ENCODE measurements around the gene SPATA46. TPM values are rescaled to one million over a fixed set of nuclear protein-coding genes. Genes with fewer than 3 reads are reported as not detected.

Gene SPATA46
- total RNA-seq, 2 experiments from 2014 or later: not detected

GRCh38 chr1:162405800-162406199, 29.1 kb upstream of the SPATA46 start:
- intact Hi-C loops (cut with micrococcal nuclease; ENCODE audit: unreplicated experiment): no loop called here
- CTCF ChIA-PET (ENCODE audit: unreplicated experiment): no interaction called here
- Histone ChIP-seq H3K9me2 (ENCODE audit: insufficient read depth, low read length) (no peaks in the 10 kb centered on the region), H3K79me2 (ENCODE audit: insufficient read depth, low read depth, low read length) (no peaks in the 10 kb centered on the region), H3K4me1 (ENCODE audit: insufficient read depth, low read length, poor library complexity, severe bottlenecking) (no peaks in the 10 kb centered on the region), H3K36me3 (ENCODE audit: insufficient read depth, low read length) (no peaks in the 10 kb centered on the region), H3K27ac (ENCODE audit: low read depth, low read length, poor library complexity, severe bottlenecking) (no peak overlapping the region), H2AFZ (ENCODE audit: low read length) (no peak overlapping the region), H4K20me1 (ENCODE audit: insufficient read depth, low read length) (no peaks in the 10 kb centered on the region), H3K4me2 (ENCODE audit: low read length) (no peak overlapping the region), H3K4me3 (ENCODE audit: low read depth, low read length, poor library complexity, severe bottlenecking) (no peak overlapping the region), H3K9me3 (ENCODE audit: low read length) (no peaks in the 10 kb centered on the region)
- BruUV-seq (replicated peaks): no TSS peak
- TF ChIP-seq EZH2phosphoT487 (IDR thresholded peaks at IDR 0.05; ENCODE audit: borderline replicate concordance, low read depth, low read length): no peak
- TF ChIP-seq CTCF (conservative IDR thresholded peaks at IDR 0.05; ENCODE audit: low read length): no peak
- DNase-seq (ENCODE audit: low spot score): no peak
- POLR2A ChIA-PET: no interaction called here

GRCh38 chr1:162404550-162405160, 28.0 kb upstream of the SPATA46 start:
- no peak overlapping the region for H3K27ac ChIP-seq (ENCODE audit: low read depth, low read length, poor library complexity, severe bottlenecking)
- BruUV-seq (replicated peaks): no TSS peak
- no peaks in the 10 kb centered on the region for H3K9me3 ChIP-seq (ENCODE audit: low read length)
- no peaks in the 10 kb centered on the region for H3K36me3 ChIP-seq (ENCODE audit: insufficient read depth, low read length)
- TF ChIP-seq CTCF (conservative IDR thresholded peaks at IDR 0.05; ENCODE audit: low read length) (no peak), EZH2phosphoT487 (IDR thresholded peaks at IDR 0.05; ENCODE audit: borderline replicate concordance, low read depth, low read length) (no peak)
- no peak overlapping the region for H3K4me2 ChIP-seq (ENCODE audit: low read length)
- H2AFZ ChIP-seq (ENCODE audit: low read length): no peak overlapping the region
- no peaks in the 10 kb centered on the region for H3K79me2 ChIP-seq (ENCODE audit: insufficient read depth, low read depth, low read length)
- H3K4me1 ChIP-seq (ENCODE audit: insufficient read depth, low read length, poor library complexity, severe bottlenecking): no peaks in the 10 kb centered on the region
- ChIA-PET POLR2A (interaction anchor here (0.7 kb wide), 1 partner anchor 57 kb away, joined by 3 read pairs; no protein-coding TSS in a partner anchor), CTCF (ENCODE audit: unreplicated experiment) (no interaction called here)
- intact Hi-C loops (cut with micrococcal nuclease; ENCODE audit: unreplicated experiment): no loop called here
- H4K20me1 ChIP-seq (ENCODE audit: insufficient read depth, low read length): no peaks in the 10 kb centered on the region
- H3K4me3 ChIP-seq (ENCODE audit: low read depth, low read length, poor library complexity, severe bottlenecking): no peak overlapping the region
- H3K9me2 ChIP-seq (ENCODE audit: insufficient read depth, low read length): no peaks in the 10 kb centered on the region
- DNase-seq (ENCODE audit: low spot score): no peak

- Histone ChIP-seq H2AFZ (ENCODE audit: low read length) (no peak overlapping the region), H3K79me2 (ENCODE audit: insufficient read depth, low read depth, low read length) (no peaks in the 10 kb centered on the region), H4K20me1 (ENCODE audit: insufficient read depth, low read length) (no peaks in the 10 kb centered on the region), H3K4me1 (ENCODE audit: insufficient read depth, low read length, poor library complexity, severe bottlenecking) (no peaks in the 10 kb centered on the region), H3K4me2 (ENCODE audit: low read length) (no peak overlapping the region), H3K4me3 (ENCODE audit: low read depth, low read length, poor library complexity, severe bottlenecking) (no peak overlapping the region), H3K27ac (ENCODE audit: low read depth, low read length, poor library complexity, severe bottlenecking) (no peak overlapping the region), H3K36me3 (ENCODE audit: insufficient read depth, low read length) (no peaks in the 10 kb centered on the region), H3K9me2 (ENCODE audit: insufficient read depth, low read length) (no peaks in the 10 kb centered on the region), H3K9me3 (ENCODE audit: low read length) (no peaks in the 10 kb centered on the region)
- intact Hi-C loops (cut with micrococcal nuclease; ENCODE audit: unreplicated experiment): no loop called here
- no peak for DNase-seq (ENCODE audit: low spot score)
- POLR2A ChIA-PET: interaction anchor here (1.0 kb wide), 1 partner anchor 9 kb away, joined by 3 read pairs; no protein-coding TSS in a partner anchor
- no peak for TF ChIP-seq CTCF (conservative IDR thresholded peaks at IDR 0.05; ENCODE audit: low read length)
- TF ChIP-seq EZH2phosphoT487 (IDR thresholded peaks at IDR 0.05; ENCODE audit: borderline replicate concordance, low read depth, low read length): no peak
- no TSS peak for BruUV-seq (replicated peaks)
- CTCF ChIA-PET (ENCODE audit: unreplicated experiment): no interaction called here
These were observed 24.2 kb upstream of the SPATA46 start for GRCh38 chr1:162400790-162401355.
